Cardiac muscle cell (in vitro differentiated cells and primary cell): ENCODE measurements around the gene HECW1. TPM values are rescaled to one million over a fixed set of nuclear protein-coding genes. Genes with fewer than 3 reads are reported as not detected.

ENCODE experiments used
- DNase-seq, 2 donors: peaks; one replicate each; pipeline versions ENCODE4 v3.0.0 to v3.0.0-alpha.2; 2010 to 2017; ENCODE audit warnings: low read depth in 1 of 2, low spot score in 1 of 2
- H3K27ac ChIP-seq: fragments of 200-600 bp; sonication (generic); 2 replicates; pipeline ENCODE4 v1.5.1; 2016
- H3K27me3 ChIP-seq: fragments of 200-600 bp; sonication (generic); 2 replicates; pipeline ENCODE4 v1.6.0; 2016; ENCODE audit warnings: control low read depth
- H3K36me3 ChIP-seq: fragments of 200-600 bp; sonication (generic); 2 replicates; pipeline ENCODE4 v1.5.1; 2016; ENCODE audit warnings: control low read depth
- H3K4me1 ChIP-seq: fragments of 200-600 bp; sonication (generic); 2 replicates; pipeline ENCODE4 v1.8.1; 2017; ENCODE audit warnings: low read depth, mild to moderate bottlenecking, mixed run types
- H3K4me3 ChIP-seq: fragments of 200-600 bp; sonication (generic); 2 replicates; pipeline ENCODE4 v1.5.1; 2016; ENCODE audit warnings: mild to moderate bottlenecking
- H3K9me3 ChIP-seq: fragments of 200-600 bp; sonication (generic); 2 replicates; pipeline ENCODE4 v1.5.1; 2017; ENCODE audit warnings: low read depth, mild to moderate bottlenecking, control low read depth
- CTCF ChIP-seq: IDR thresholded peaks from 2 replicates; pipeline ENCODE4 v1.5.1; 2012; ENCODE audit warnings: low read depth, mild to moderate bottlenecking, low read length
- polyA plus RNA-seq: library from polyadenylated mRNA; unstranded; fragments of >200 nt; fragmentation: Nextera tagmentation; extraction: Ambion mirVana; gene quantifications from 2 replicates; pipeline ENCODE4 v1.2.1, GENCODE V29; 2016
- total RNA-seq: library from RNA; depleted of rRNA; stranded (reverse); fragments of >200 nt; gene quantifications from 2 replicates; pipeline ENCODE4 v1.2.3, GENCODE V29; 2016

HECW1 gene
- total and polyA plus RNA-seq, 2 experiments from 2014 or later: 0.06 to 0.13 TPM

DNA sequence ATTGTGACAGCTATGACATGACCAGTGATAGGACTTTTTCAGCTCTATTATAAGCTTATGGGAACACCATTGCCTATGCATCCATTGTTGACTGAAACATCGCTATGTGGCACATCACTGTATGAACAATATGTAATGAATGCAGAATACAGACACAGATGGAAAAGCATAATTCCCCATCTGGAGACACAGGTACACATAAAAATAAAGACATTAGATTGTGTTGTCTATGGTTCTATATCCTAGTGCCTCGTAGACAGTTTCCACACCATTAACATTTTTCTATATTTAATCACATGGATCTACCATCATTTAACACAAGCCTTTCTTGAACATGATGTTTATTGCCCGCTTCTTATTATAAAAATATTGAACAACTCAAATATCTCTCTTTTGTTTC lies 374.2 kb downstream of the HECW1 start:
- TF ChIP-seq CTCF: no peak
- Histone ChIP-seq H3K27ac (peak overlapping the region; percentile 87), H3K27me3 (no peaks in the 10 kb centered on the region), H3K9me3 (no peaks in the 10 kb centered on the region), H3K4me3 (no peak overlapping the region), H3K4me1 (peaks cover 43% of the 10 kb centered on the region), H3K36me3 (no peaks in the 10 kb centered on the region)
- no peak for DNase-seq

DNA sequence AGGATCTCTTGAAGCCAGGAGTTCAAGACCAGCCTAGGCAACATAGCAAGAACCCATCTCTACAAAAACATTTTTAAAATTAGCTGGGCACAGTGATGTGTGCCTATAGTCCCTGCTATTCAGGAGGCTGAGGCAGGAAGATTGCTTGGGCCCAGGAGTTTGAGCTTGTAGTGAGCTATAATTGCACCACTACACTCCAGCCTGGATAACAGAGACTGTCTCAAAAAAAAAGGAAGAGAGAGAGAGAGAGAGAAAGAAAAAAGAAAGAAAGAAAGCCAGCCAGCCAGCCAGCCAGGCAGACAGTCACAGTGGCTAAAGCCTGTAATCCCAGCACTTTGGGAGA lies 375.3 kb downstream of the HECW1 start:
- no peak overlapping the region for H3K4me3 ChIP-seq
- no peak for DNase-seq
- no peaks in the 10 kb centered on the region for H3K27me3 ChIP-seq
- TF ChIP-seq CTCF: no peak
- H3K36me3 ChIP-seq: no peaks in the 10 kb centered on the region
- H3K27ac ChIP-seq: peak overlapping the region; percentile 87
- H3K4me1 ChIP-seq: peaks cover 43% of the 10 kb centered on the region
- H3K9me3 ChIP-seq: no peaks in the 10 kb centered on the region

- no peak for DNase-seq
- H3K36me3 ChIP-seq: no peaks in the 10 kb centered on the region
- H3K4me3 ChIP-seq: no peak overlapping the region
- peaks cover 36% of the 10 kb centered on the region for H3K4me1 ChIP-seq
- no peaks in the 10 kb centered on the region for H3K27me3 ChIP-seq
- no peak for TF ChIP-seq CTCF
- no peak overlapping the region for H3K27ac ChIP-seq
- H3K9me3 ChIP-seq: no peaks in the 10 kb centered on the region
Measured at GRCh38 chr7:43489257-43489656, 376.8 kb downstream of the HECW1 start.

GRCh38 chr7:43490016-43490415 lies 377.6 kb downstream of the HECW1 start:
- H3K27me3 ChIP-seq: no peaks in the 10 kb centered on the region
- H3K4me3 ChIP-seq: no peak overlapping the region
- no peaks in the 10 kb centered on the region for H3K9me3 ChIP-seq
- no peaks in the 10 kb centered on the region for H3K36me3 ChIP-seq
- peaks cover 31% of the 10 kb centered on the region for H3K4me1 ChIP-seq
- no peak for TF ChIP-seq CTCF
- no peak for DNase-seq
- no peak overlapping the region for H3K27ac ChIP-seq

- Histone ChIP-seq H3K27ac (no peak overlapping the region), H3K36me3 (no peaks in the 10 kb centered on the region), H3K27me3 (no peaks in the 10 kb centered on the region), H3K4me1 (peaks cover 22% of the 10 kb centered on the region), H3K4me3 (no peak overlapping the region), H3K9me3 (no peaks in the 10 kb centered on the region)
- no peak for DNase-seq
- no peak for TF ChIP-seq CTCF
Measured at GRCh38 chr7:43491123-43491522, 378.7 kb downstream of the HECW1 start.

- H3K4me3 ChIP-seq: no peak overlapping the region
- no peak for TF ChIP-seq CTCF
- H3K27me3 ChIP-seq: no peaks in the 10 kb centered on the region
- DNase-seq: peak in 1 of 2 donors; percentile 57
- H3K36me3 ChIP-seq: no peaks in the 10 kb centered on the region
- H3K4me1 ChIP-seq: peaks cover 18% of the 10 kb centered on the region
- H3K9me3 ChIP-seq: no peaks in the 10 kb centered on the region
- no peak overlapping the region for H3K27ac ChIP-seq
Measured at GRCh38 chr7:43491984-43492383, 379.5 kb downstream of the HECW1 start.
